ENCODE data around the gene EXOC3L2. TPM values are rescaled to one million over a fixed set of nuclear protein-coding genes. Genes with fewer than 3 reads are reported as not detected.

EXOC3L2 gene
- total RNA-seq, 1 donor from 2014 or later, result not detected

DNA sequence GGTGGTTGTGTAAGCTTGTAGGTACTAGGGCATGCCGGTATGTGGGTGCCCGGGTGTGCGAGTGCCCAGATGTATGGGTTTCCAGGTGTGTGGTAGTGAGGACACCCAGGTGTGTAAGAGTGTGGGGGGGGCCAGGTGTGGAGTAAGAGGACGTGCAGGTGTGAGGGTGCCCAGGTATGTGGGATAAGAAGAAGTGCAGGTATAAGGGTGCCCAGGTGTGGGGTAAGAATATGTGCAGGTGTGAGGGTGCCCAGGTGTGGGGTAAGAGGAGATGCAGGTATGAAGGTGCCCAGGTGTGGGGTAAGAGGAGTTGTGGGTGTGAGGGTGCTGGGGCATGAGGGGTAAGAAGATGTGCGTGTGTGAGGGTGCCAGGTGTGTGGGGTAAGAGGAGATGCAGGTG lies 20.2 kb upstream of the EXOC3L2 start:
- intact Hi-C loops (cut with micrococcal nuclease), result no loop called here
- ChIA-PET CTCF (interaction anchor here (0.6 kb wide), 1 partner anchor 68 kb away, joined by 4 read pairs; no protein-coding TSS in a partner anchor), POLR2A (no interaction called here)
- Mint-ChIP-seq H3K36me3 (ENCODE audit: low read depth) (peaks cover 16% of the 10 kb centered on the region), H3K27me3 (no peaks in the 10 kb centered on the region), H3K4me3 (no peak overlapping the region), H3K9me3 (no peaks in the 10 kb centered on the region), H3K27ac (no peak overlapping the region), H3K4me1 (no peaks in the 10 kb centered on the region)
- ATAC-seq (ENCODE audit: low read depth) (no peak), DNase-seq (no peak)
- TF ChIP-seq, protein P1, sequence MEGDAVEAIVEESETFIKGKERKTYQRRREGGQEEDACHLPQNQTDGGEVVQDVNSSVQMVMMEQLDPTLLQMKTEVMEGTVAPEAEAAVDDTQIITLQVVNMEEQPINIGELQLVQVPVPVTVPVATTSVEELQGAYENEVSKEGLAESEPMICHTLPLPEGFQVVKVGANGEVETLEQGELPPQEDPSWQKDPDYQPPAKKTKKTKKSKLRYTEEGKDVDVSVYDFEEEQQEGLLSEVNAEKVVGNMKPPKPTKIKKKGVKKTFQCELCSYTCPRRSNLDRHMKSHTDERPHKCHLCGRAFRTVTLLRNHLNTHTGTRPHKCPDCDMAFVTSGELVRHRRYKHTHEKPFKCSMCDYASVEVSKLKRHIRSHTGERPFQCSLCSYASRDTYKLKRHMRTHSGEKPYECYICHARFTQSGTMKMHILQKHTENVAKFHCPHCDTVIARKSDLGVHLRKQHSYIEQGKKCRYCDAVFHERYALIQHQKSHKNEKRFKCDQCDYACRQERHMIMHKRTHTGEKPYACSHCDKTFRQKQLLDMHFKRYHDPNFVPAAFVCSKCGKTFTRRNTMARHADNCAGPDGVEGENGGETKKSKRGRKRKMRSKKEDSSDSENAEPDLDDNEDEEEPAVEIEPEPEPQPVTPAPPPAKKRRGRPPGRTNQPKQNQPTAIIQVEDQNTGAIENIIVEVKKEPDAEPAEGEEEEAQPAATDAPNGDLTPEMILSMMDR (IDR thresholded peaks at IDR 0.05), result no peak

DNA sequence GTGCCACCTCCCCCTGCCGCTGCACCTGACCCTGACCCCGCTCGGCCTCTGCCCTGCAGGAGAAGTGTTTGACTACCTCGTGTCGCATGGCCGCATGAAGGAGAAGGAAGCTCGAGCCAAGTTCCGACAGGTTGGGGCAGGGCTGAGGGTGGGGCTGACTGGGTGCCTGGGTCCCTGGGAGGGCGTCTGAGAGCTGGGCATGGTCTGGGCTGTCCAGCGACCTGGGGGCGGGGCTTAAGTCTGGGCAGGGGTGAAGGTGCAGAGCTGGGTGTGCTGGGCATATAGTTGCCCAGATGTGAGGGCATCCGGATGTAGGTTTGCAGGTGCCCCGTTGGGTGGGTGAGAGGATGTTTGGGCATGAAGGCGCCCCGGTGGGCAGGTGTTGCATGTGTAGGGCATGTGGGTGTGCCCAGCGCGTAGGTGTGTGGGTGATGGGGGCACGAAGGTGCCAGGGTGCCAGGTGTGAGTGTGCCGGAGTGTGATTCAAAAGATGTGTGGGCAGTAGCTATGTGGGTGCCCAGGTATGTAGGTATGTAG lies 19.6 kb upstream of the EXOC3L2 start:
- Mint-ChIP-seq H3K27me3 (no peaks in the 10 kb centered on the region), H3K4me3 (no peak overlapping the region), H3K4me1 (no peaks in the 10 kb centered on the region), H3K27ac (no peak overlapping the region), H3K9me3 (no peaks in the 10 kb centered on the region), H3K36me3 (ENCODE audit: low read depth) (peaks cover 14% of the 10 kb centered on the region)
- no peak for ATAC-seq (ENCODE audit: low read depth)
- no peak for DNase-seq
- ChIA-PET CTCF (no interaction called here), POLR2A (no interaction called here)
- intact Hi-C loops (cut with micrococcal nuclease), result no loop called here
- TF ChIP-seq, protein P1 (IDR thresholded peaks at IDR 0.05), result no peak

DNA sequence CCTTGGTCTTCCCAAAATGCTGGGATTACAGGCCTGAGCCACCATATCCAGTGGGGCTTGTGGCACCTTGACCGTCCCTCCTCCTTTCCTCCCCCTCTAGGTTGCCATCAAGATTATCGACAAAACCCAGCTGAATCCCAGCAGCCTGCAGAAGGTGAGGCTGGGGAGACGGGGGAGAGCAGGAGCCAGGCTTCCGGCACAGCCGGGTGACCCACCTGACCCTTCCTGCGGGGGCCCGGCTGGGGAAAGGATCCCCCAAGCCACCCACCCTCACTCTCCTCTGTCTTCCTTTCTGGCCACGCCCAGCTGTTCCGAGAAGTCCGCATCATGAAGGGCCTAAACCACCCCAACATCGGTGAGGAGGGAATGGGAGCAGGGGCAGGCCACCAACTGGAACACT lies 17.8 kb upstream of the EXOC3L2 start:
- Mint-ChIP-seq H3K27me3 (no peaks in the 10 kb centered on the region), H3K27ac (no peak overlapping the region), H3K4me1 (no peaks in the 10 kb centered on the region), H3K9me3 (no peaks in the 10 kb centered on the region), H3K4me3 (no peak overlapping the region), H3K36me3 (ENCODE audit: low read depth) (peaks cover 19% of the 10 kb centered on the region)
- CTCF ChIA-PET, result no interaction called here
- TF ChIP-seq, protein P1 (IDR thresholded peaks at IDR 0.05), result no peak
- intact Hi-C loops (cut with micrococcal nuclease), result no loop called here
- DNase-seq (no peak), ATAC-seq (ENCODE audit: low read depth) (no peak)
- POLR2A ChIA-PET, result no interaction called here

DNA sequence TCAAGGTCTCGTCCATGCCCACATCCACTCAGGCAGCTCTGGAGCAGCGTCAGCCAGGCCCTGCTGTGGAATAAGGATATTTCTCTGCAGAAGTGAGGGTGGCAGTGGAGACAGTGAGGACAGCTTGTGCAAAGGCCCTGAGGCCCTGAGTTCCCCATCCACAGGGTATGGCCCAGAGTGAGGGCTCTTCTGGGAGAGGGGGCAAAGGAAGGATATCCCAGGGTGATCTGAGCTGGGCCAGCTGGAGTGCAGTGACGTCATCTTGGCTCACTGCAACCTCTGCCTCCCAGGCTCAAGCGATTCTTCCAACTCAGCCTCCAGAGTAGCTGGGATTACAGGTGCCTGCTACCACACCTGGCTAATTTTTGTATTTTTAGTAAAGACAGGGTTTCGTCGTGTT lies 17.4 kb upstream of the EXOC3L2 start:
- ATAC-seq (ENCODE audit: low read depth), result no peak
- Mint-ChIP-seq H3K4me1 (no peaks in the 10 kb centered on the region), H3K4me3 (no peak overlapping the region), H3K27ac (no peak overlapping the region), H3K36me3 (ENCODE audit: low read depth) (peaks cover 19% of the 10 kb centered on the region), H3K9me3 (no peaks in the 10 kb centered on the region), H3K27me3 (no peaks in the 10 kb centered on the region)
- CTCF ChIA-PET, result no interaction called here
- POLR2A ChIA-PET, result no interaction called here
- intact Hi-C loops (cut with micrococcal nuclease), result no loop called here
- TF ChIP-seq, protein P1 (IDR thresholded peaks at IDR 0.05), result no peak
- DNase-seq, result no peak

DNA sequence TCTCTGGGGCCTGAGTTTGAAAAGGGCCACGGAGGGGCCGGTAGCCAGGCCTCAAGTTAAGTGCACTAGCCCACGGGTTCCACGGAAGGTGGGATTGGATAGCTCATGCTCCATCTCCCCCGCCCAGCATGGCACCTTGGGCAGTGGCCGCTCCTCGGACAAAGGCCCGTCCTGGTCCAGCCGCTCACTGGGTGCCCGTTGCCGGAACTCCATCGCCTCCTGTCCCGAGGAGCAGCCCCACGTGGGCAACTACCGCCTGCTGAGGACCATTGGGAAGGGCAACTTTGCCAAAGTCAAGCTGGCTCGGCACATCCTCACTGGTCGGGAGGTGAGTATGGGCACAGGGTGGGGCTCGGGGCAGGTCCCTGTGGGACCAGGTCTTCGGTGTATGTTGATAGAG lies 13.7 kb upstream of the EXOC3L2 start:
- no peak overlapping the region for H3K4me3 Mint-ChIP-seq
- H3K4me1 Mint-ChIP-seq, result peaks cover 11% of the 10 kb centered on the region
- intact Hi-C loops (cut with micrococcal nuclease), result loop anchor here (10.0 kb wide), 1 partner anchor 146 kb away; the partner anchor contains the start of genes POLR1G and PPP1R13L
- H3K36me3 Mint-ChIP-seq (ENCODE audit: low read depth), result peaks cover 9% of the 10 kb centered on the region
- no peak for ATAC-seq (ENCODE audit: low read depth)
- no peak for DNase-seq
- CTCF ChIA-PET, result no interaction called here
- POLR2A ChIA-PET, result no interaction called here
- H3K9me3 Mint-ChIP-seq, result no peaks in the 10 kb centered on the region
- no peak overlapping the region for H3K27ac Mint-ChIP-seq
- H3K27me3 Mint-ChIP-seq, result no peaks in the 10 kb centered on the region
- TF ChIP-seq, protein P1 (IDR thresholded peaks at IDR 0.05), result no peak

Data from activated B cell treated with CpG ODN at 0.5 μM for 24 hours (primary cell).